ENCODE data around the gene PPP6R3. TPM values are rescaled to one million over a fixed set of nuclear protein-coding genes. Genes with fewer than 3 reads are reported as not detected.
A peak's percentile ranks its signal among the peaks of the same experiment; 100 is the strongest.
"Not testable (repeated sequence)": the region's sequence is repeated elsewhere in the genome, so short reads cannot be mapped to it uniquely, and the experiment has no call there.

Gene PPP6R3
- total RNA-seq, 1 experiment from 2014 or later = 171 TPM

DNA sequence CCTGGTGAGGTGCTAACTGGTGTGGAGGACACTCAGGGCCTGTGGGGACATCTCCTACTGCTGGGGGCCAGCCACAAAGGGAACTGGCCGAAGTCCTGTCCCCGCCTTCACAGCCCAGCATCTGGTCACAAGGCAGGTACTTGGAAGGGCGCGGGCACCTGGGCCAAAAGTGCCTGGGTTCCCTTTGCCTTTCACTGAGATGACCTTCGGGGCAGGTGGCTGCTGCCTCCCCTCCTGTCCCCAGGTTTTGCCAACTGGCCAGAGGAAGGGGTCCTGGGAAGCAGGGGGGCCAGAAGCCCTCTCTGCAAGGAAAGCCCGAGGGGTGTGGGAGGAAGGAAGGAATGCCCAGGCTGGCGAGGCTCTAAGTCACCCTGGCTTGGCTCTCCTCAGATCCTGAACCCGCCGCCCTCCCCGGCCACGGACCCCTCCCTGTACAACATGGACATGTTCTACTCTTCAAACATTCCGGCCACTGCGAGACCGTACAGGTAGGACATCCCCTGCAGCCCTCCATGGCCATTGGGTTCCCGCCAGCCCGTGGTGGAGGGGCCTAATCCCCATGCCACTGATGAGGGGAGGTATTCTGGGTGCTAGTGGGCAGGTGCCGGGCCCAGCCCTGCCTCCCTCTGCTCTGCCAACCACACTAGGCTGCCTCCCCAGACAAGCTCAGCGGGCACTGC, 14.4 kb upstream of the PPP6R3 start:
- H3K4me1 ChIP-seq (ENCODE audit: insufficient read depth, low read length) = no peaks in the 10 kb centered on the region; the same call in 1 of the 2 replicates
- H3K4me3 ChIP-seq (ENCODE audit: low read length) = no peak overlapping the region
- H3K4me2 ChIP-seq (ENCODE audit: low read length) = no peak overlapping the region
- no peak for DNase-seq
- H3K36me3 ChIP-seq (ENCODE audit: low read depth, low read length) = peaks cover 24% of the 10 kb centered on the region; the same call in 1 of the 2 replicates
- H3K9me2 ChIP-seq (replicated peaks; ENCODE audit: low read length) = no peaks in the 10 kb centered on the region
- no peaks in the 10 kb centered on the region for H4K20me1 ChIP-seq (ENCODE audit: low read length)
- no peak for ATAC-seq
- CTCF ChIA-PET = no interaction called here
- H3K9ac ChIP-seq (ENCODE audit: low read length) = no peak overlapping the region
- H2AFZ ChIP-seq (ENCODE audit: low read length) = no peak overlapping the region
- no peaks in the 10 kb centered on the region for H3K27me3 ChIP-seq (ENCODE audit: low read length)
- BruUV-seq (replicated peaks) = no TSS peak
- intact Hi-C loops (cut with micrococcal nuclease) = loop anchor here (2.0 kb wide), 1 partner anchor 189 kb away; no protein-coding TSS in a partner anchor
- no peaks in the 10 kb centered on the region for H3F3A ChIP-seq (ENCODE audit: low read length, unreplicated experiment)
- TF ChIP-seq EZH2phosphoT487 (IDR thresholded peaks at IDR 0.05; ENCODE audit: borderline replicate concordance, low read length) = no peak
- TF ChIP-seq, protein P1, sequence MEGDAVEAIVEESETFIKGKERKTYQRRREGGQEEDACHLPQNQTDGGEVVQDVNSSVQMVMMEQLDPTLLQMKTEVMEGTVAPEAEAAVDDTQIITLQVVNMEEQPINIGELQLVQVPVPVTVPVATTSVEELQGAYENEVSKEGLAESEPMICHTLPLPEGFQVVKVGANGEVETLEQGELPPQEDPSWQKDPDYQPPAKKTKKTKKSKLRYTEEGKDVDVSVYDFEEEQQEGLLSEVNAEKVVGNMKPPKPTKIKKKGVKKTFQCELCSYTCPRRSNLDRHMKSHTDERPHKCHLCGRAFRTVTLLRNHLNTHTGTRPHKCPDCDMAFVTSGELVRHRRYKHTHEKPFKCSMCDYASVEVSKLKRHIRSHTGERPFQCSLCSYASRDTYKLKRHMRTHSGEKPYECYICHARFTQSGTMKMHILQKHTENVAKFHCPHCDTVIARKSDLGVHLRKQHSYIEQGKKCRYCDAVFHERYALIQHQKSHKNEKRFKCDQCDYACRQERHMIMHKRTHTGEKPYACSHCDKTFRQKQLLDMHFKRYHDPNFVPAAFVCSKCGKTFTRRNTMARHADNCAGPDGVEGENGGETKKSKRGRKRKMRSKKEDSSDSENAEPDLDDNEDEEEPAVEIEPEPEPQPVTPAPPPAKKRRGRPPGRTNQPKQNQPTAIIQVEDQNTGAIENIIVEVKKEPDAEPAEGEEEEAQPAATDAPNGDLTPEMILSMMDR (conservative IDR thresholded peaks at IDR 0.05; ENCODE audit: low read depth, low read length) = no peak
- TF ChIP-seq EZH2 (IDR thresholded peaks at IDR 0.05; ENCODE audit: low read length, unreplicated experiment) = no peak
- H3K79me2 ChIP-seq (ENCODE audit: low read length) = no peaks in the 10 kb centered on the region
- H3K9me3 ChIP-seq (ENCODE audit: low read length) = no peaks in the 10 kb centered on the region
- no peak overlapping the region for H3K27ac ChIP-seq (ENCODE audit: low read length)
- POLR2A ChIA-PET (ENCODE audit: unreplicated experiment) = interaction anchor here (0.6 kb wide), 1 partner anchor 17 kb away, joined by 5 read pairs; no protein-coding TSS in a partner anchor

DNA sequence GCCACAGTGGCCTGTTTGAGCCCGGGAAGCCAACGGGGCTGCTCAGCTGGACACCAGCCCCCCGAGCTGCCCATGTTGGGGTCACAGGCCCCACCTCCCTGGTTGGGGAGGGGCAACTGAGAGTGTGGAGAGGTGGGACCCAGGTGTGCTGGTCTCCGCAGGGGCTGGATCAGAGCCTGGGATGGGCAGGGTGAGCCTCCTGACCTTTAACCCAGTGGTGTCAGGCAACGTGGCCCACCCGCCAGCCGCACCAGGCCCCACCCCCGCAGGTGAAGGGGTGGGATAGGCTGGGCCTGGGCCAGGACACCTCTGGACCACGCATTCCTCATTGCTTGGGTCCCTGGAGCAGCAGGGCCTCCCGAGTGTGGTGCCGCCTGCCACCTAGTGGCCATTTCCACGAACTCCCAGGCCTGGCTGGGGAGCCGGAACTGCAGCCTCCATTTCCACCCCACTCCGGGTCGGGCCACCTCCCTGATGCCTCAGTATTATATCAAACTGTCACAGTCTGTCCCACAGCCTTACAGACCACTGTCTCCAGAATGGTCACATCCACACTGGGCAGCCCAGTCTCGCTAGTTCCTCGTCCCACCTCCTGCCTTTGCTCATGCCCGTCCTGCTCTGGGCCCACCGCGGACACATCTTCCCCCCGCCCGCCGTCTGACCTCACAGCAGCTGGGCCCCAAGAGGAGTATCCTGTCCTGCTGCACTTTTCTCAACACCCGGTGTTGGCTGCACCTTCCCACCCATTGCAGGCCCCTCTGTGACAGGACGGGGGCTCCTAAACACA, 13.3 kb upstream of the PPP6R3 start:
- BruUV-seq (replicated peaks) = no TSS peak
- CTCF ChIA-PET = no interaction called here
- H4K20me1 ChIP-seq (ENCODE audit: low read length) = no peaks in the 10 kb centered on the region
- peak; percentile 96 for ATAC-seq
- no peaks in the 10 kb centered on the region for H3K27me3 ChIP-seq (ENCODE audit: low read length)
- POLR2A ChIA-PET (ENCODE audit: unreplicated experiment) = interaction anchor here (0.6 kb wide), 1 partner anchor 16 kb away, joined by 5 read pairs; no protein-coding TSS in a partner anchor
- H3K79me2 ChIP-seq (ENCODE audit: low read length) = no peaks in the 10 kb centered on the region
- intact Hi-C loops (cut with micrococcal nuclease) = loop anchor here (2.0 kb wide), 1 partner anchor 190 kb away; no protein-coding TSS in a partner anchor
- no peak overlapping the region for H3K4me3 ChIP-seq (ENCODE audit: low read length)
- no peaks in the 10 kb centered on the region for H3F3A ChIP-seq (ENCODE audit: low read length, unreplicated experiment)
- no peaks in the 10 kb centered on the region for H3K4me1 ChIP-seq (ENCODE audit: insufficient read depth, low read length)
- no peaks in the 10 kb centered on the region for H3K9me2 ChIP-seq (replicated peaks; ENCODE audit: low read length)
- no peaks in the 10 kb centered on the region for H3K9me3 ChIP-seq (ENCODE audit: low read length)
- H3K27ac ChIP-seq (ENCODE audit: low read length) = no peak overlapping the region
- H3K9ac ChIP-seq (ENCODE audit: low read length) = no peak overlapping the region
- H3K36me3 ChIP-seq (ENCODE audit: low read depth, low read length) = peaks cover 20% of the 10 kb centered on the region; the same call in 1 of the 2 replicates
- no peak overlapping the region for H3K4me2 ChIP-seq (ENCODE audit: low read length)
- TF ChIP-seq, protein P1 (conservative IDR thresholded peaks at IDR 0.05; ENCODE audit: low read depth, low read length) = peak; percentile 92
- no peak for TF ChIP-seq EZH2 (IDR thresholded peaks at IDR 0.05; ENCODE audit: low read length, unreplicated experiment)
- no peak for TF ChIP-seq EZH2phosphoT487 (IDR thresholded peaks at IDR 0.05; ENCODE audit: borderline replicate concordance, low read length)
- DNase-seq = peak; percentile 78
- H2AFZ ChIP-seq (ENCODE audit: low read length) = no peak overlapping the region

DNA sequence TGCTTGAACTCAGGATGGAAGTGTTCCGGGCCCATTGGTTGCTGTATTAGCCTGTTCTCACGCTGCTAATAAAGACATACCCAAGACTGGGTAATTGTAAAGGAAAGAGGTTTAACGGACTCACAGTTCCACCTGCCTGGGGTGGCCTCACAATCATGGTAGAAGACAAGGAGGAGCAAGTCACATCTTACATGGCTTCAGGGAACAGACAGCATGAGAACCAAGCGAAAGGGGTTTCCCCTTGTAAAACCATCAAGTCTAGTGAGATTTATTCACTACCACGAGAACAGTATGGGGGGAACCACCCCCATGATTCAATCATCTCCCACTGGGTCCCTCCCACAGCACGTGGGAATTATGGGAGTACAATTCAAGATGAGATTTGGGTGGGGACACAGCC, 12.6 kb upstream of the PPP6R3 start:
- H3K9ac ChIP-seq (ENCODE audit: low read length); H3K27ac ChIP-seq (ENCODE audit: low read length); H3K4me2 ChIP-seq (ENCODE audit: low read length); H2AFZ ChIP-seq (ENCODE audit: low read length); POLR2A ChIA-PET (ENCODE audit: unreplicated experiment); ATAC-seq; BruUV-seq (replicated peaks); H4K20me1 ChIP-seq (ENCODE audit: low read length); H3K79me2 ChIP-seq (ENCODE audit: low read length); H3F3A ChIP-seq (ENCODE audit: low read length, unreplicated experiment); CTCF ChIA-PET; H3K27me3 ChIP-seq (ENCODE audit: low read length); H3K9me3 ChIP-seq (ENCODE audit: low read length); H3K4me3 ChIP-seq (ENCODE audit: low read length); H3K9me2 ChIP-seq (replicated peaks; ENCODE audit: low read length); H3K4me1 ChIP-seq (ENCODE audit: insufficient read depth, low read length); DNase-seq: not testable (repeated sequence)
- intact Hi-C loops (cut with micrococcal nuclease) = loop anchor here (2.0 kb wide), 1 partner anchor 191 kb away; no protein-coding TSS in a partner anchor
- H3K36me3 ChIP-seq (ENCODE audit: low read depth, low read length) = peaks cover 15% of the 10 kb centered on the region; the same call in 1 of the 2 replicates

All from PC-3 (cell line).